Subcutaneous adipose tissue (tissue), 4 donors: ENCODE results near the gene PPARG. TPM values are rescaled to one million over a fixed set of nuclear protein-coding genes. Genes with fewer than 3 reads are reported as not detected.

Experiments used
- total RNA-seq, 4 donors: library from RNA; depleted of rRNA; stranded (reverse); fragments of >200 nt; gene quantifications; one replicate each; pipeline ENCODE4 v1.1.0, GENCODE V29; 2016
- TF ChIP-seq, protein P1 (sequence below): fragments of 450-650 bp; IDR thresholded peaks from one replicate; pipeline ENCODE4 v1.5.1; 2016; ENCODE audit warnings: low read depth, mild to moderate bottlenecking, control low read depth, antibody characterized with exemption, moderate library complexity

PPARG gene
- total RNA-seq, 4 donors from 2014 or later = 223 to 357 (median 337) TPM

DNA sequence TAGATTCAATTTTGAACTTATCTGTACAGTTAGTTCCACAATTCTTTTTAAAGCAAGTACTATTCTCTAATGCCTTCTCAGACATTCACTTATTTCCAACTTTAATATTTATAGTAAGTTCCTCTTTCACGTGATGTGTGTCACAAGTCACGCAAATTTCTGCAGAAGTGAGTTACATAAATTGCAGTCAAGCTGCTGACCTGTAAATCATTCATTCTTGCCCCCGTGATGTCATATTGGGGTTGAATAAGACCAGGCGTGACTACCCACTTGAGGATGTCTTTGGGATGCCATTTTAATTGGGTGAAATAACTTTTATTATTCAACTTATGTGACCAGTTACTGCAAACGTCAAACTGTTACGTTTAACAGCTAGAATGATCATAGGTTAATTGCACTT is 15.1 kb downstream of the PPARG start:
- TF ChIP-seq, protein P1, sequence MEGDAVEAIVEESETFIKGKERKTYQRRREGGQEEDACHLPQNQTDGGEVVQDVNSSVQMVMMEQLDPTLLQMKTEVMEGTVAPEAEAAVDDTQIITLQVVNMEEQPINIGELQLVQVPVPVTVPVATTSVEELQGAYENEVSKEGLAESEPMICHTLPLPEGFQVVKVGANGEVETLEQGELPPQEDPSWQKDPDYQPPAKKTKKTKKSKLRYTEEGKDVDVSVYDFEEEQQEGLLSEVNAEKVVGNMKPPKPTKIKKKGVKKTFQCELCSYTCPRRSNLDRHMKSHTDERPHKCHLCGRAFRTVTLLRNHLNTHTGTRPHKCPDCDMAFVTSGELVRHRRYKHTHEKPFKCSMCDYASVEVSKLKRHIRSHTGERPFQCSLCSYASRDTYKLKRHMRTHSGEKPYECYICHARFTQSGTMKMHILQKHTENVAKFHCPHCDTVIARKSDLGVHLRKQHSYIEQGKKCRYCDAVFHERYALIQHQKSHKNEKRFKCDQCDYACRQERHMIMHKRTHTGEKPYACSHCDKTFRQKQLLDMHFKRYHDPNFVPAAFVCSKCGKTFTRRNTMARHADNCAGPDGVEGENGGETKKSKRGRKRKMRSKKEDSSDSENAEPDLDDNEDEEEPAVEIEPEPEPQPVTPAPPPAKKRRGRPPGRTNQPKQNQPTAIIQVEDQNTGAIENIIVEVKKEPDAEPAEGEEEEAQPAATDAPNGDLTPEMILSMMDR = no peak

DNA sequence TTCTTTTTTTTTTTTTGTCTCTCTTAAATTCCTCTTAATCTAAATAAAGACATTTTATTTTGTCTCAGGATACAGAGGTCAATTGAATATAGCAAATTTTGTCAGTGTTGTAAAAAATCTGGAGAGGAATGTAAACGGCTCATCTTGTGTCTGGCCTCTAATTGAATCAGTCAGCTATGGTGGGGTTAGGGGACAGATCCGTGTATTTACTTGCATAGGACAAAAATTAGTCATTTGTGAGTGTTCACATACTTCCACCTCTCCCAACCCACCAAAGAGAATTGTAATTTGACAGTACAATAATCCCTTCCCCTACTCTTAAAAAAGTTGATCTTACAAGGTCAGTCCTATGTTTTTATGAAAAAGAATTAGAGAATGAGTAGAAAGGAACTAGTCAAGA is 18.3 kb downstream of the PPARG start:
- TF ChIP-seq, protein P1 = no peak

DNA sequence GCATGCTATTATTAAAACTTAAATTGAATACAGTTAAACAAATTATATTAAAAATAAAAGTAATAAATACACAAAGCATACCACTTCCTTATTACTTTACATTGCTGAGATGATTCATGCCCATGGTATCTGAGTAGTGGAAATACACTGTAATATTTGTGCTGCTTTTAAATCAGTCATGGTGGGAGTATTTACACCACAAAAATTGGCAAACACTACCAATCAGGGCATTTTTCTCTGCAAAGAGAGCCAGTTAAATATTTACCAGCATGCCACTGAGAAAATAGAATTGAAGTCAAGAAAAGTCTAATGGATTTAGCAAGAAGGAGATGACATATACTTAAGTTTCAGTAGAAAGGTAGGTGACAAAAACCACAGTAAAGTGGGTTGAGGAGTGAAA is 19.6 kb downstream of the PPARG start:
- TF ChIP-seq, protein P1 = no peak

DNA sequence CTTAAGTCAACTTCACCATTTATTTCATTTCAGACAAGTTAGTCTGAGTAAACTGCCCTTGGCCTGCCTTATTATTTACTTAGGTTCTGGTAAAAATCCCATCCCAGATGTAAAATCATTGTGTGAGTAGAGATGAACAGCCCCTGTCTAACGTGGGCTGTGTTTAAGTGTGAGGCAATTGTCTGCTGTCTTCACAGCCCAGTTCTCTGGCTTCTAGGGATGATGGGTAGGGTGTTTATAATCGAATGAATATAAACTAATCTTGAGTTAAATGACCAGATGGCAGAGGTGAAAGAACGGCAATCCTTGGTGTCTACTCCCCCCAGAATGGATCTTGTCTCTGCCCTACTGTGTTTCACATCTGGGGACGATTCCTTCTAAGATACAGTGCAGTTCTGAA is 20.8 kb downstream of the PPARG start:
- TF ChIP-seq, protein P1 = no peak

DNA sequence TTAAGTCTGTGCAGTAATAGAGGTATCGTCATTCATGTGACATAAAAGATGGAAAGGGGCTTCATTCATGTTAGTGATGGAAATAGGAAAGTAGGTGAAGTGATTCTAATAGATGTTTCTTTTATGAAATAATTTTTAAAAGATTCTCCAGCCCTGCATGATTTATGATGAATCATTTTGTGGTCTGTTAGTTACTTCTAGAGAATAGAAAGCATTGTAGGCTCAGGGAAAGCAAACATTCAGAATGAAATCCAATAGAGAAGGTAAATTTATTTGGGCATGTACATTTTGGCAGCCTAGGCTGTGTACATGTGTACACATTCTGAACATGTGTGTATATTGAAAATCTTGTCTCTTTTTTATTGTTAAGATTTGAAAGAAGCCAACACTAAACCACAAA is 23.1 kb downstream of the PPARG start:
- TF ChIP-seq, protein P1 = no peak

DNA sequence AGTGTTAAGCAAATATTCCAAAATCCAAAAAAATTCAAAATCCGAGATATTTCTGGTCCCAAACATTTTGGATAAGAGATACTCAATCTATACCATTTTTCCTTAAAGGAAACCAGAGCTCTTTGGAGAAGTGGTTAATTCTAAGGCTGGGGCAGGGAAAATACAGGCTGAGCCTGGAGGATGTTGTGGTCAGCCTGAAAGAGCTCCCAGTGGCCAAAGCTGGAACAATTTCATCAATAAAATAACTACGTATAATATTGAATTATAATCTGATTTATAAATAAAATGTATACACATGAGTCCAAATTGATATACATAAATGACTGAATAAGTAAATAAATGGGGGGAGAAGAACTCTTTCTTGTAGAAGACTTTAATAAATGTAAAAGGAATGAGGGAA is 24.6 kb downstream of the PPARG start:
- TF ChIP-seq, protein P1 = no peak

DNA sequence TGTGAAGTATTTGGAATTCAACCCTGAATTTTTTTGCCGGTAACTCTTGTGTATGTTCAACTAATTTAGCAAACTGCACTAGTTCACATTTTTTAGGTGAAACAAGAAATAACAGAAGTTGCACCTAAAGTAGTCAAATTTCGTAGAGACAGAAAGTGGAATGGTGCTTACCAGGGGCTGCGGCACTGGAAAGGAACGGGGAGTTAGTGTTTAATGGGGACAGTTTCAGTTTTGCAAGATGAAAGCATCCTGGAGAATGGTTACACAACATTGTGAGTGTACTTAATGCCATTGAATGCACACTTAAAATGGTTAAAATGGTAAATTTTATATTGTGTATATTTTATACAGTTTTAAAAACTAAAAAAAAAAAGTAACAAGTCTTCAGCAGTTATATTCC is 27.4 kb downstream of the PPARG start:
- TF ChIP-seq, protein P1 = no peak
